GM23248 (cell line): ENCODE results near the gene MNAT1.

Experiments
- EZH2 ChIP-seq: fragments of 200-600 bp; sonication (generic); IDR thresholded peaks from 2 replicates; pipeline ENCODE4 v1.6.1; 2018; ENCODE audit warnings: antibody characterized with exemption, mild to moderate bottlenecking; ENCODE audit not compliant: insufficient read depth, poor library complexity, severe bottlenecking
- EZH2phosphoT487 ChIP-seq: fragments of 200-600 bp; sonication (generic); IDR thresholded peaks from 2 replicates; pipeline ENCODE4 v1.6.1; 2018; ENCODE audit warnings: antibody characterized with exemption, moderate library complexity, mild to moderate bottlenecking, low read depth; ENCODE audit not compliant: insufficient read depth

GRCh38 chr14:60790850-60791249 lies 56.3 kb downstream of the MNAT1 start:
- no peak for TF ChIP-seq EZH2
- no peak for TF ChIP-seq EZH2phosphoT487
